NB4 (cell line): ENCODE measurements around the gene ACHE.
"Not testable (repeated sequence)": the region's sequence is repeated elsewhere in the genome, so short reads cannot be mapped to it uniquely, and the experiment has no call there.

Source experiments
- DNase-seq: peaks from one replicate; pipeline ENCODE4 v3.0.0; 2010; ENCODE audit warnings: low read depth
- H3K4me3 ChIP-seq: one replicate; pipeline ENCODE4 v1.5.1; 2011; ENCODE audit warnings: mild to moderate bottlenecking, low read depth, low read length, moderate library complexity
- CTCF ChIP-seq: IDR thresholded peaks from one replicate; pipeline ENCODE4 v1.5.1; 2012; ENCODE audit warnings: low read depth, low read length
- MAX ChIP-seq: IDR thresholded peaks from 2 replicates; pipeline ENCODE4 v1.6.1; 2011; ENCODE audit warnings: low read depth, low read length
- MYC ChIP-seq: IDR thresholded peaks from 2 replicates; pipeline ENCODE4 v1.6.1; 2011; ENCODE audit warnings: low read depth, low read length
- POLR2A ChIP-seq: IDR thresholded peaks from 2 replicates; pipeline ENCODE4 v1.6.1; 2011; ENCODE audit warnings: mild to moderate bottlenecking; ENCODE audit not compliant: insufficient read length; ENCODE audit errors: extremely low read depth

The ACHE gene

GRCh38 chr7:100921039-100921438 is 25.4 kb upstream of the ACHE start:
- TF ChIP-seq MAX, result no peak
- no peak for TF ChIP-seq POLR2A
- no peak for TF ChIP-seq CTCF
- no peak for TF ChIP-seq MYC
- H3K4me3 ChIP-seq, result no peak overlapping the region
- no peak for DNase-seq

- not testable (repeated sequence) for DNase-seq, H3K4me3 ChIP-seq
These were observed 24.2 kb upstream of the ACHE start for GRCh38 chr7:100919779-100920437.

- not testable (repeated sequence) for H3K4me3 ChIP-seq, DNase-seq
These were observed 23.6 kb upstream of the ACHE start for GRCh38 chr7:100919335-100919734.

GRCh38 chr7:100914879-100915447 is 19.3 kb upstream of the ACHE start:
- no peak for DNase-seq
- TF ChIP-seq POLR2A (no peak), MYC (no peak), MAX (no peak), CTCF (no peak)
- H3K4me3 ChIP-seq, result no peak overlapping the region

GRCh38 chr7:100914208-100914878 is 18.7 kb upstream of the ACHE start:
- no peak for TF ChIP-seq MYC
- no peak for TF ChIP-seq MAX
- no peak for TF ChIP-seq CTCF
- TF ChIP-seq POLR2A, result no peak
- no peak overlapping the region for H3K4me3 ChIP-seq
- DNase-seq, result no peak

- DNase-seq, result no peak
- TF ChIP-seq MAX (no peak), POLR2A (no peak), CTCF (no peak), MYC (no peak)
- H3K4me3 ChIP-seq, result no peak overlapping the region
These were observed 15.8 kb upstream of the ACHE start for GRCh38 chr7:100911484-100911883.

GRCh38 chr7:100910443-100910842 is 14.8 kb upstream of the ACHE start:
- not testable (repeated sequence) for H3K4me3 ChIP-seq
- DNase-seq, result peak; percentile 60
